G401 (cell line): Measurements from ENCODE around the gene LIPE. TPM values are rescaled to one million over a fixed set of nuclear protein-coding genes. Genes with fewer than 3 reads are reported as not detected.
A peak's percentile ranks its signal among the peaks of the same experiment; 100 is the strongest.
"Not testable (repeated sequence)": the region's sequence is repeated elsewhere in the genome, so short reads cannot be mapped to it uniquely, and the experiment has no call there.

Source experiments
- DNase-seq: peaks from one replicate; pipeline ENCODE4 v3.0.0-alpha.2; 2015; ENCODE audit warnings: low spot score
- in situ Hi-C: cut with HindIII; loops from 2 replicates; pipeline ENCODE4 v1.10.0; 2016; ENCODE audit warnings: low sequenced_read_pairs, mixed read lengths
- total RNA-seq: library from RNA; depleted of rRNA; stranded (reverse); fragments of >200 nt; shearing (Covaris generic); gene quantifications from 2 replicates; pipeline ENCODE4 v1.2.3, GENCODE V29; 2014; rRNA removed

Gene LIPE
- total RNA-seq, result 26.5 and 29.0 TPM in 2 replicates

- in situ Hi-C loops, result loop anchor here (25.0 kb wide), 1 partner anchor 160 kb away; the partner anchor contains the start of gene CEACAM8
- no peak for DNase-seq
Measured at GRCh38 chr19:42427313-42427712, at the start of gene LIPE. Gene LIPE (minus strand): TSS chr19:42427388. CDS start chr19:42427149, 239 bp downstream.

DNA sequence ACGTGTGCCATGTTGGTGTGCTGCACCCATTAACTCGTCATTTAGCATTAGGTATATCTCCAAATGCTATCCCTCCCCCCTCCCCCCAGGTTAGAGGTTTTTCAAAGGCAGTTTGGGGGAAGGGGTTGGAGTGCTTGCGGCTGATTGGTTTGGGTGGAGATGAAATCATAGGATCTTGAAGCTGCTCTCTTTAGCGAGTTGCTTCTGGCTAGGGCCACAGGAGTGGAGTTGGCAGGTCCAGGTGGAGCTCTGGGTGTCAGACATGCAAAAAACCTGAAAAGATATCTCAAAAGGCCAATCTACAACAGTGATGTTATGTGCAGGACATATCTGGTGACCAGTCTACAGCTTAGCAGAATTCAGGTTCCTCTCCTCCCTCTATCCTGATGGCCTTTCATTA, 48.2 kb upstream of the LIPE start:
- in situ Hi-C loops, result no loop called here
- DNase-seq, result no peak

DNA sequence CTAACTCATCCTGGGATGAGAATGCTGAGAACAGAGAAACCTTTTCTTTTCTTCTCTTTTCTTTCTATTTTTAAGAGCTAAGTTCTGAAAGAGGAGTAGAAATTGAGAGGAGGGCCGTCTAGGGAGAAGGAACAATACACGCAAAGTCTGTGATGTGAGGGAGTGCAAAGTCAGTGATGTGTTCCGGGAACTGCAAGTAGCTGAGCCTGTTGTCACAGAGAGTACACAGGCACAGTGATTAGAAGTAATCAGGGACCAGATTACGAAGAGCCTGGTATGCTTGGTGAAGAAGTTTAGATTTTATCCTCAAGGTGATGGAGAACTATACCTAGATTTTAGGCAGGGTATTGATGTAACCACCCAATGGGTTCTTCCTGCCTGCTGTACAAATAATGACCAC, 47.6 kb upstream of the LIPE start:
- in situ Hi-C loops, result no loop called here
- DNase-seq, result no peak

GRCh38 chr19:42473686-42474085, 46.5 kb upstream of the LIPE start:
- in situ Hi-C loops, result no loop called here
- DNase-seq, result no peak

GRCh38 chr19:42472402-42473147, 45.4 kb upstream of the LIPE start:
- in situ Hi-C loops, result no loop called here
- no peak for DNase-seq

DNA sequence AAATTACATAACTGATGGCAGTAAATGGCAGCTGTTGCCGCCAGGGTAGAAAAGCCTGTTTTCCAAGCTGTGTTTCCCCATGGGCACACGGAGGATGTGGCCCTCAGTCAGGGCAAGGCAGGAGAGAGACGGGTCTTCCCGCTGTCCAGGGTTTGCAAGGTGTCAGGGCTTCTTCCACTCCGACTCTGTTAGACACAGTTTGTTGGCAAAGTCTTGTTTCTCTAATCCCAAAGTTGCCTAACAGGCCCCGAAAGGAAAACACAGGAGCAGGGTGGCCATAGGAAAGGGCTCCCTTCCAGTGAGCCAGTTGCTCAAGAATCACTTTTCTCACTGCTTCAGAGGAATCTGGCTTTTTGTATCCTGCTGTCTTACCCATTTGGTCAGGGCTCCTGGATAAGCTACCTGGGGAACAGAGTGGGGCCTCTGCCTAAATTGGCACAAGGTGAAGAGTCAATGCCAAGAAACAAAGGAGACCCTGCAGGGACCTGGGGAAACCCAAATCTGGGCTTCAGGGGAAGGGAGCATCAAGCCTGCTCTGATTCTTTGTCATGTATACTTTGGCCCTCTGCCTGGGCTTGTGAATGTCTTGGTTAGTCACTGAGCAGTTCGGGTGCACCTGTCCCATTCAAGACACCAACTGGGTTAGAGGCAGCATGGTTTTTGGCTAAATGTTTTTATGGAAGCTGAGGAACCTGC, 44.5 kb upstream of the LIPE start:
- DNase-seq, result peak; percentile 45
- in situ Hi-C loops, result no loop called here

GRCh38 chr19:42469311-42470235, 42.4 kb upstream of the LIPE start:
- no peak for DNase-seq
- in situ Hi-C loops, result no loop called here

GRCh38 chr19:42468273-42468796, 41.1 kb upstream of the LIPE start:
- in situ Hi-C loops, result no loop called here
- DNase-seq, result no peak

- no peak for DNase-seq
- in situ Hi-C loops, result no loop called here
Measured at GRCh38 chr19:42467183-42467760, 40.1 kb upstream of the LIPE start.

DNA sequence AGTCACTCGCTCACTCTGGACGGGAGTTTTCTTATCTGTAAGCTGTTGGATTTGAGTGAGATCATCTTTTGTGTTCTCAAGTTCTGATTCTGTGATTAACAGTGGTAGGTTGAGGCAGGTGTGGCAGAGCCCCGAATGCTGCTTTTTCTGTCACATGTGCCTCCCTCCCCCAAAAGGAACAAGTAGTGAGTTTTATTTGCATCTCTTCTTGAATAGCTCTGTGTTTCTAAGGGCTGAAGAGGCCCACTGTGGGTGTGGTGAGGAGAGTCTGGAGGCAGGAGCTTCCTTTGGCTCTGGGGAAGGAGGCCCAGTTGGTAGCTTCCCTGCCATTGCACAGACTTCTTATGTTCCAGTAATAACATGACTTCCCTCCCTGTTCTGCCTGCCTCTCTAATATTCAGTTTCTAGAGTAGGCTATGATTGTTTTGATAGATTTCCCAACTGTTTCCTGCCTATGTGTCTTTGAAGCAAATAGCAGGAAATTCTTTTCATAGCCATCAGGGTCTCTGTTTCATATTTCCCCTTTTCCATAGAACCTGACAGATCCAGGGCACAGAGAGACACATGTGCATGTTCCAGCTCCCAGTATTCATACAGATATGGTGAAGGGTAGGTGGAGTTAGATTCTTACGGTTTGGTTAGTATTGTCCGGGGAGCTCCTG, 39.5 kb upstream of the LIPE start:
- in situ Hi-C loops, result no loop called here
- no peak for DNase-seq

- DNase-seq, result no peak
Measured at GRCh38 chr19:42465827-42466280, 38.7 kb upstream of the LIPE start.

GRCh38 chr19:42461700-42462324, 34.6 kb upstream of the LIPE start:
- no peak for DNase-seq
- in situ Hi-C loops, result no loop called here

More at GRCh38 chr19:42465827-42466280, 38.7 kb upstream of the LIPE start:
- in situ Hi-C loops, result no loop called here

DNA sequence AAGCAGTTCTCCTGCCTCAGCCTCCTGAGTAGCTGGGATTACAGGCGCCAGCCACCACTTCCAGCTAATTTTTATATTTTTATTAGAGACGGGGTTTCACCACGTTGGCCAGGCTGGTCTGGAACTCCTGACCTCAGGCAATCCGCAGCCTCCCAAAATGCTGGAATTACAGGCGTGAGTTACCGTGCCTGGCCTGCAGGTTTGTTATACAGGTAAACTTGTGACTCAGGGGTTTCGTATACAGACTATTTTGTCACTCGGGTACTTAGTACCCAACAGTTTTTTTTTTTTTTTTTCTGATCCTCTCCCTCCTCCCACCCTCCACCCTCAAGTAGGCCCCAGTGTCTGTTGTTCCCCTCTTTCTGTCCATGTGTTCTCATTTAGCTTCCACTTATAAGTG, 34.0 kb upstream of the LIPE start:
- in situ Hi-C loops, DNase-seq: not testable (repeated sequence)

DNA sequence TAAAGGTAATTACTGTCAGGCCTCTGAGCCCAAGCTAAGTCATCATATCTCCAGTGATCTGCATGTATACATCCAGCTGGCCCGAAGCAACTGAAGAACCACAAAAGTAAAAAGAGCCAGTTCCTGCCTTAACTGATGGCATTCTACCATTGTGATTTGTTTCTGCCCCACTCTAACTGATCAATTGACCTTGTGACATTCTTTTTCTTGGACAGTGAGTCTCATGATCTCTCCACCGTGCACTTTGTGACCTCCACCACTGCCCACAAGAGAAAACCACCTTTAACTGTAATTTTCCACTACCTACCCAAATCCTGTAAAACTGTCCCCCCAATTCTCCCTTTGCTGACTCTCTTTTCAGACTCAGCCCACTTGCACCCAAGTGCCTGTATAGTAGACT, 32.7 kb upstream of the LIPE start:
- no peak for DNase-seq
- in situ Hi-C loops, result no loop called here

- DNase-seq, result no peak
- in situ Hi-C loops, result no loop called here
Measured at GRCh38 chr19:42455621-42456081, 28.5 kb upstream of the LIPE start.

DNA sequence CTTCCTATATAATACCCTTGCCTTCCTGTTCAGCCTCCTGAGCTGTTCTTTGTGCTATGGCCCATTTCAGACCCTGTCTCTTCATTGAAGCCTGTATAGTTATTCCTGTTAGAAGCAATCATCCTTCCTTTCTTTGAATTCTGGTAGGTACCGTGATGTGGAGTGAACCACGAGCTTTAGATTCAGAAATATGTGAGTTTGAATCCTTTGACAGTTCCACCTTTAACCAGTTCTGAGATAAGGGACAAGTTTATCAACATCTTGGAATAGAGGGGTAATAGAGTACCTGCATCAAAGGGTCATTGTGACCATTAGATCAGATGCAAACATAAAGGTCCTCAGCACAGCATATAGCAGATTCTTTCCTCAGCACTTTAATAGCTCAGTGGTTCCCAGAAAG, 27.9 kb upstream of the LIPE start:
- in situ Hi-C loops, result no loop called here

DNA sequence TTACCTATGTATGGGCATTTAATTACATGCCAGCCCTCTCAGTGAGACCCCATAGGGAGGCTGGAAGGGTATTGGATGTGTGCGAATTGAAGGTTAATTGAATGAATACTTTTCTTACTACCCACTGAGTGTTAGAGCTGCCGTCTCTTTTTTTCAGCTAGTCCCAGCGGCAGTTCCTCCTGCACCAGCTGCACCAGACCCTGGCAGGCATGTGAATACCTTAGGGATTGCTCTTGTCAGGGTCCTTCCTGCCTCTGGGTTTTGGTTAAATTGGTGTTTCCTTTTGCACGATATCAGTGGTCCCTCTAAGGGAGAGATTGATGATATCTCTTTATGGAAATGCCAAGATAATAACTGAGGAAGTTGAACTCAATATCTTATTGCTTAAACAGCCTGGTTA, 25.4 kb upstream of the LIPE start:
- in situ Hi-C loops, result no loop called here
- no peak for DNase-seq

More for the DNA sequence above, 27.9 kb upstream of the LIPE start:
- no peak for DNase-seq
